SK-N-SH treated with all-trans-retinoic acid at 6 μM for 48 hours (cell line): ENCODE results near the gene APC2.

Experiments
- ARNTL ChIP-seq: fragments of 450-650 bp; formaldehyde crosslinking; IDR thresholded peaks from 2 replicates; pipeline ENCODE4 v1.5.0; 2020; ENCODE audit warnings: low read depth, mild to moderate bottlenecking, moderate library complexity, borderline replicate concordance
- ZFP3 ChIP-seq: fragments of 250-450 bp; sonication (Bioruptor Pico); IDR thresholded peaks from 2 replicates; pipeline ENCODE4 v1.5.0; 2020; ENCODE audit warnings: mild to moderate bottlenecking, moderate library complexity
- ZNF70 ChIP-seq: fragments of 450-650 bp; formaldehyde crosslinking; IDR thresholded peaks from 2 replicates; pipeline ENCODE4 v1.5.0; 2020; ENCODE audit warnings: mild to moderate bottlenecking, moderate library complexity

DNA sequence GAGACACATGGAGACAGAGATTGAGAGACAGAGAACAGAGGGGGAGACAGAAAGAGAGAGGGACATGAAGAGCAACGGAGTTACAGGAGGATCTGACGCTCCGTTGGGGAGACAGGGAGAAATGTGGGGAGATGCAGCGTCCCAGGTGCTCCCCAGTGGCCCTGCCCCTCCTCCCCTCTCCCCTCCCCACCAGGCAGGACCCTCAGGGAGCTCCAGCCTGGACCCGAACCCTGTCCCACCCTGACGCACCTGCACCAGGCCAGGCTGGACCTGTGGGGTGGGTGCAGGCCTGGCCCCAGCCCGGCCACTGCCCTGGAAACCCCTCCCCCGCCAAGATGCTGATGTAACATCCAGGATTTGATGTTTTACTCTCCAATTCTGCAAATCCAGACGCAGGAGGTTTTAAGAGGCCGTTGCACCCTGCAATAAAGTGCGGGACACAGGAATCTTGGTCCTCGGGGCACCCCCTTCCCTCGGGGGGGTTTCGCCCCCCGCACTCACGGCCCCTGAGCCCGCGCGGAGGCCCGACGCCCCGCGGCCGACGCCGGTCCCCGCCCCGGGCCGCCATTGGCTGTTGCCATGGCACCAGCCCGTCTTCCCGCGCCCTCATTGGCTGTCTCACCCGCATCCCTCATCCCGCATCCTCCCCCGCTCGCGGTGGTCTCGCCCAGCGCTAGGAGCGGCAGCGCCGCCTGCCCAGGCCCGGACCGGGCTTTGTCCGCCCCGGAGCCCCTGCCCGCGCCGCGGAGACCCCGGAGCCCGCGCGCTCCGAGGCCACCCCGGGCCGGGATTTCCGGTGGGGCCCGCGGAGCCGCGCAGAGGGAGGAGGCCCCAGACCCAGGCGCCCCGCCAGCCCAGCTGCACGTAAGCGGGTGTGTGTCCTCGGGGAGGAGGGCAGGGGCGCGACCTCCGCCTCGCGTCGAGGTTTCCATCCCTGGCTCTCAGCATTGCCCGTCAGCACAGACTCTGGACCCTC lies at the start of gene APC2:
- TF ChIP-seq ZNF70 (CRISPR knock-in tag) (no peak), ARNTL (CRISPR knock-in tag) (no peak), ZFP3 (CRISPR knock-in tag) (no peak)
